PFSK-1 (cell line): ENCODE data around the gene FAM114A2.

Source experiments
- POLR2AphosphoS5 ChIP-seq: IDR thresholded peaks from 2 replicates; pipeline ENCODE4 v1.6.1; 2012; ENCODE audit warnings: low read depth, mild to moderate bottlenecking, control low read depth, low read length, moderate library complexity
- REST ChIP-seq, 2 experiments: IDR thresholded peaks; 2 replicates each; pipeline versions ENCODE4 v1.6.1 to v1.8.0; 2011 to 2012; ENCODE audit warnings: low read depth in 2 of 2, low read length in 2 of 2, control low read depth in 1 of 2, inconsistent platforms in 1 of 2, mild to moderate bottlenecking in 1 of 2, moderate library complexity in 1 of 2; ENCODE audit not compliant: insufficient read depth in 1 of 2
- SIN3A ChIP-seq: IDR thresholded peaks from 2 replicates; pipeline ENCODE4 v1.6.1; 2012; ENCODE audit warnings: mild to moderate bottlenecking, low read length, moderate library complexity, borderline replicate concordance; ENCODE audit not compliant: insufficient read depth
- TAF1 ChIP-seq: IDR thresholded peaks from 2 replicates; pipeline ENCODE4 v1.6.1; 2012; ENCODE audit warnings: low read length, control low read depth, borderline replicate concordance; ENCODE audit not compliant: insufficient read depth

DNA sequence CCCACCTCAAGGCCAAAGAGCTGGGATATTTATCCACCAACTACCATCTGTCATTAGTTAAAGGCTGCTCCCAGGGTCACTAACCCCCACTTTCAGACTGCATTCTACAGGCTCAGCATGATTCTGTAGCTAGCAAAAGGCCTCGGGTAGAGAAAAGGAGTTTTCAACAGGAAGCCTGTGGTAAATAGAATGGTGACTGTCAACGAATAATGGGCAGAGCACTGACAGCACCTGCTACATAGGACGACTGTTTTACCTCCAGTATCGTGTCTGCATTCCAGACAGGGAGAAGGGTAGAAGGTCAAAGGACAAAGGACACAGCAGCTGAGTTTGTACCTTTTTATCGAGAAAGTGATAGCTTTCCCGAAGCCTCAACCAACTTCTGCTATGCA is 20.3 kb upstream of the FAM114A2 start:
- TF ChIP-seq REST (IDR thresholded peaks at IDR 0.05; ENCODE audit: insufficient read depth in 1 of 2, low read depth in 2 of 2, low read length in 2 of 2) (no peak), POLR2AphosphoS5 (no peak), TAF1 (no peak), SIN3A (no peak)
